HG03378 (cell line): ENCODE data around the gene KLF18.
"Not testable (repeated sequence)": the region's sequence is repeated elsewhere in the genome, so short reads cannot be mapped to it uniquely, and the experiment has no call there.

Source experiments
- ATAC-seq: cut with Tn5 transposase; IDR thresholded peaks from one replicate; pipeline ENCODE4 v1.9.1; 2021; ENCODE audit warnings: mild to moderate bottlenecking, moderate library complexity; ENCODE audit not compliant: unreplicated experiment

The KLF18 gene

DNA sequence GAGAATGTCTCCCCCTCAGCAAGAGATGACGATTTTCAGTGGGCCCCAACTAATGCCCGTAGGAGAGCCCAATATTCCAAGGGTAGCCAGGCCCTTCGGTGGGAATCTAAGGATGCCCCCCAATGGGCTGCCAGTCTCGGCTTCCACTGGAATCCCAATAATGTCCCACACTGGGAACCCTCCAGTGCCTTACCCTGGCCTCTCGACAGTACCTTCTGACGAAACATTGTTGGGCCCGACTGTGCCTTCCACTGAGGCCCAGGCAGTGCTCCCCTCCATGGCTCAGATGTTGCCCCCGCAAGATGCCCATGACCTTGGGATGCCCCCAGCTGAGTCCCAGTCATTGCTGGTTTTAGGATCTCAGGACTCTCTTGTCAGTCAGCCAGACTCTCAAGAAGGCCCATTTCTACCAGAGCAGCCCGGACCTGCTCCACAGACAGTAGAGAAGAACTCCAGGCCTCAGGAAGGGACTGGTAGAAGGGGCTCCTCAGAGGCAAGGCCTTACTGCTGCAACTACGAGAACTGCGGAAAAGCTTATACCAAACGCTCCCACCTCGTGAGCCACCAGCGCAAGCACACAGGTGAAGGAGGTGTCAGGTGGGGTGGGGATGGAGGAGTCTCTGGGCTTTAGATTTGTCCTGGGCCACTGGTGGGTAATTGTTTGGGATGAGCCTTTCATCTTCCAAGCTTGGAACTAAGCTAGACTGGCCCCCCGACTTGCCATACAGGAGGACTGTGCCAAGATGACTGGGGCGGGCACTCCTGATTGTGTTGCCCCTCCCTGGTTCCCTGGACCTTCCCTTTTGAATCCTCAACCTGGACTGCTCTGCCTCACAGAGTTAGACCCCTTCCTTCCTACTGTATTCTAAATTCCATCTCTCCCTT, 11.6 kb downstream of the KLF18 start:
- no peak for ATAC-seq

DNA sequence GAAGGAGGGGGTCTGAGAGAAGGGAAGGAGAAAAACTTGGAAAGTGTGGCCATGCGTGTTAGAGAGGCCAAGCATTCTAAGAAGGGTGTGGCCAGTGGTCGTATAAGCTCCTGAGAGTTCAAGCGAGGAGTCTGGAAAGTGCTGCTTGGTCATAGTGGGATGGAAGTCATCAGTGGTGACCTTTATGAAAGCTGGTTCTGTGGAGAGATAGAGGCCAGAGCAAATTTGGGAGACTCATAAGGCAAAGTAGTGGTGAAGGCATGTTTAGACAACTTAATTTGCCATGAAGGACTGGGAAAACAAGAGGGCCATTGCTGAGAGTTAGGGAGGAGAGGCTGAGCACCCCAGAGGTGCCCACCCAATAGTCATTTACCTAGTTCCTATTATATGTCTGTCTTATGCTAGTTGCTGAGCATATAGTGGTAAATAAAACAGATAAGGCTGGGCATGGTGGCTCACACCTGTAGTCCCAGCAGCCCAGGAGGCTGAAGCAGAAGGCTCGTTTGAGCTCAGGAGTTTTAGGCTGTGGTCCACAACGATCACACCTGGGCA, 21.0 kb downstream of the KLF18 start:
- no peak for ATAC-seq

DNA sequence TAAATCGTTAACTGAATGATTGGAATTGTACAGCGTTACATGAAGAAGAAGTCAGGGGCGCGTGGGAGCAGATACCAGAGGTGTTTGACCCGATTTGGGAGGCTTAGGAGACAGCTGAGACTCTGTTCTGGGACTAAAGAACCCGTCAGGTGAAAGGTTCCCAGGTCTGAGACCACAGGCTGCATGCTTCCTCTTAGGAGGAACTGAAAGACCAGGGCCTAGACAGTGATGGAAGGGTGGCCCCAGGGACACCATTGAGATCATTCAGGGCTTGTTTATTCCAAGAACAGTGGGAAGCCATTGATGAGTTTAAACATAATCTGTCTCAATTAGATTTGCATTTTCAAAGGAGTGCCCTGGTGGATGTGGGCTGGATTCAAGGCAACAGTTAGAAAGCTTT, 21.9 kb downstream of the KLF18 start:
- ATAC-seq = no peak

DNA sequence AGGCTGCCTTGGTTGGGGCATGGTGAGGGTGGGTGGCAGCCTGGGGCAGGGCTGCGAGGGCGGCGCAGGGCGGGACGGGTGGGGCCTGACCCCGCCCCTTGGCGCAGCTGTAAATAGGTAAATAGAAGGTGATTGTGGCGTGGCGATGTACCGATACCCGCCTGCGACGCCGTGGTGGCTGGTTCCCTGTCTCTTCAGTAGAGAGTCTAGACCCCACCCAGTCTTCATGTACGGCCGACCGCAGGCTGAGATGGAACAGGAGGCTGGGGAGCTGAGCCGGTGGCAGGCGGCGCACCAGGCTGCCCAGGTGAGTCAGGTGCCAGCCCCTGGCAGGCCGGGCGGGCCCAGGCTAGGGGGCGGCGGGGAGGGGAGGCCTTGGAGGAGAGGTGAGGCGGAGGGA, 22.7 kb downstream of the KLF18 start, which contains the start of gene KLF17:
TSS of gene KLF17 (plus strand) at position 140 of the 400 bp plus-strand sequence. CDS start at position 227, 87 bp downstream.
- ATAC-seq = no peak

DNA sequence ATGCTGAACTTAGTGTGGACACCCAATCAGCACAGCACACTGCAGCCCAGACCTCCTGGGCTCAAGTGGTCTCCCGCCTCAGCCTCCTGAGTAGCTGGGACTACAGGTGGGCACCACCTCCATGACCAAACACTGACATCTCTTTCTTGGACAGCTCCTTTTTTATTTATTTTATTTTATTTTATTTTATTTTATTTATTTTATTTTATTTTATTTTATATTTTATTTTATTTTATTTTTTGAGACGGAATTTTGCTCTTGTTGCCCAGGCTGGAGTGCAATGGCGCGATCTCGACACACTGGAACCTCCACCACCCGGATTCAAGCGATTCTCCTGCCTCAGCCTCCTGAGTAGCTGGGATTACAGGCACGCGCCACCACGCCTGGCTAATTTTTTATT, 24.2 kb downstream of the KLF18 start:
- not testable (repeated sequence) for ATAC-seq

DNA sequence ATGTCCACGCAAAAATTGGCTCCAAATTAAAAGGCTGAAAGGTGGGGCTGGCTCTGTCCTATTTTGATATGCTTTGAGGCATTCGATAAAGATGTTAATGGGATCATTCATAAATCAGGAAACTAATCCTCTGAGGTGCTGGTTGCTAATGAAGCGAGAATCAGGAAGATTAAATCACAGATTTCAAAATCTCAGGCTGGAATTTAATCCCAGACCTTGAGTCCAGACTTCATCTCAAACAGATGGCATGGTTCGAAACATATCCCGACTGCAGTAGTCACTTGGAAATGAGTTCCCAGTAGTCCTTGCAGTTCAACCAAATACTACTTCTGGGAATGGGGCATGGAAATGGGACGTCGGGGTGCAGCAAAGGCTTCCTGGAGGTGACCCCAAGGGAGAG, 27.3 kb downstream of the KLF18 start:
- no peak for ATAC-seq

DNA sequence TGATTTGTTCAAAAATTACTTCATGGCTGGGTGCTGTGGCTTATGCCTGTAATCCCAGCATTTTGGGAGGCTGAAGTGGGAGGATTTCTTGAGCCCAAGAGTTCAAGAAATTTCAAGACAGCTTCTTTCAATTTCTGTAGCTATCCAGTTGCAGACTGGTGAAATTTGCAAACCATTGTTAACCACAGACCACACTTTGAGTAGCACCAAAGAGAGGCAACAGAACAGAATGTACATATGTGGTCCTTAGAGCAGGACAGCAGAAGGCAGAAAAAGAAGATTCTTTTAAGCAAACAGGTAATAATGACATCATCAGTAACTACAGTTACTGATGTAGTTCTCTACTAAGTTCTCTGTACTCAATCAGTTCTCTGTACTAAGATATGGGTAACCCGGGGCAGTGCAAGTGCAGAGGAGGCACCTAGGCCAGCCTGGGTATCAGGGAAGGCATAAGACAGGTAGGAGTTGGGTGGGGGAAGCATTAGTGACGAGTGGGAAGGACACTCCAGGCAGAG, 28.3 kb downstream of the KLF18 start:
- no peak for ATAC-seq

DNA sequence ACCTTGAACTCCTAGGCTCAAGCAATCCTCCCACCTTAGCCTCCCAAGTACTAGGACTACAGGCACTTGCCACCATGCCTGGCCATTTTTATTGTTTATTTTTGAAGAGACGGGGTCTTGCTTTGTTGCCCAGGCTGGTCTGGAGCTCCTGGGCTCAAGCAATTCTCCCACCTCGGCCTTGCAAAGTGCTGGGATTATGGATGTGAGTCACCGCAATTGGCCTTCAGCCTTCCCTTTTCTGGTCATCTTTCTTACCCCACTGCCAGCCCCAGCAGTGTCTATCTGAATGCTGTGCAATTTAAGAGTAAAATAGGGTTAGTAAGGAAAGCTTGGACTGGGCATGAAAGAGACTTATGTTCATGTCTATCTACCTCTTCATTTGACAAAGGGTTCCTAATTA, 28.9 kb downstream of the KLF18 start:
- no peak for ATAC-seq

DNA sequence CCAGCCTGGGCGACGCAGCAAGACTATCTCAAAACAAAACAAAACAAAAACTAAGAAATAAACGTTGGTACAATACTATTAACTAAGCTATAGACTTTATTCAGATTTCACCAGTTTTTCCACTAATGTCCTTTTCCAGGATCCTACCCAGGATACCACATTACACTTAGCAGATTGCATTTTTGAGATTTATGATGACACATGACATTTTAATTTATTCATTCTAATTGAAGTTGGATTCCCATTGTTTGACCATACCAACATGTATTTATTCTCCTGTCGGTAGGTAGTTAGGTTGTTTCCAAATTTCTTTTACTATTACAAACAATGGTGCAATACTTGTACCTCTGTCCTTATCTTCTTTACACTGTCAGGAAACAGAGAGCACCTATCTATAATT, 29.6 kb downstream of the KLF18 start:
- no peak for ATAC-seq

DNA sequence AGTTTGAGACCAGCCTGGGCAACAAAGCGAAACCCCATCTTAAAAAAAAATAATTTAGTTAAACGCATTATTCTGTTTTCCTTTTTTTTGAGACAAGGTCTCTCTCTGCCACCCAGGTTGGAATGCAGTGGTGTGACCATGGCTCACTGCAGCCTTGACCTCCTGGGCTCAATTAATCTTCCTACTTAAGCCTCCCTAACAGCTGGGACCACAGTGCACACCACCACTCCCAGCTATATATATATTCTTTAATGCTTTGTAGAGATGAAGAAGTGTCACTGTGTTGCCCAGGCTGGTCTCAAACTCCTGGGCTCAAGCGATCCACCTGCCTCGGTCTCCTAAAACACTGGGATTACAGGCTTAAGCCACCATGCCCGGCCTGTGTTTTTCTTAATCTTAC, 30.5 kb downstream of the KLF18 start:
- no peak for ATAC-seq

DNA sequence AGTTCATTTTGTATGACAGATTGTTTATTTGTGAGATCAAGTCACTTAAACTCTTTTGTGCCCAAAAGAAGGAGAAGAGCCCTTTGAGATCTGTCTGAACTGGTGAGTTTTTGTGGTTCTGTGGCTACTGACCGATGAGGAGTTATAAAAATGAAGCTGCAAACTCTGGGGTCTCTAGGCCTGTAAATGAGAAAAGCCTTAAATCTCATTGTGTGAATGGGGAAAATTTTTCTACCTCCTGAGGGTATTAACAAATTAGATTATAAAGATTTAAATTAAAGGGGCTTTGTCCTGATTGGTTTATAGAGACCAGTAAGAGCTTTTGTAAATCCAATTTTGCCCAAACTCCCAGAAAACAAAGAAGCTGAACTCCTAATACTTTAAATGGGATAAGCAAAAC, 32.5 kb downstream of the KLF18 start:
- no peak for ATAC-seq

DNA sequence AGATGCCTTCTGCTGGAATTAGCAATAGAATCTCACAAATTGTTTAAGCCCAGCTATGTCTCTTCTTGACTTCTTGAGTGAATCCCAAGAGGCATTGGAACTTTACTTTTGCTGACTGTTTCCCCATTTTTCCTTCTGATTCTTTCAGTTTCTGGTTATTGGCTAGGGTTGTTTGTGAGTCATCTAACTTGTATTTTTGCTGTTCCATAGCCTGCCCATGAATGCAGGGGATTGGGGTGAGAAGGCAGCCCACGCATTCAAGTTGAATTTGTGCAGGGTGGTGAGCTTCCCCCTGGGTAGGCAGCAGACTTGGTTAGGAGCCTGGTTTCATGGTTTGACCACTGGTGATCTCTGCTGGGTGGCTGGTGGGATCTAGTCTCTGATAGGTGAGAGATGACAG, 33.2 kb downstream of the KLF18 start:
- no peak for ATAC-seq

DNA sequence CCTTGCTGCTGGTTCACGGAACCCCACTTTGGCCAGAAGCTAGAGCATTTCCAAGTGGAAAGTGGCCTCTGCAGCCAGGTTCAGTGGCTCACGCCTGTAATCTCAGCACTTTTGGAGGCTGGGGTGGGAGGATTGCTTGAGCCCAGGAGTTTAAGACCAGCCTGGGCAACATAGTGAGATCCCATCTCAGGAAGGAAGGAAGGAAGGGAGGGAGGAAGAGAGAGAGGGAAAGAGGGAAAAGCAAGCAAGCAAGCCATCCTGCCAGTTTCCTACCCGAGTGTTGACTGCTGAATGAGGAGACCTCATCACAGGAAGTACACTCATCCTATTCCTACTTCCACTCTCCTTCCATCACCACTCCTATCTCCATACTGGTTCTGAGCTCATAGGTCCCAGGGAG, 35.6 kb downstream of the KLF18 start:
- no peak for ATAC-seq

DNA sequence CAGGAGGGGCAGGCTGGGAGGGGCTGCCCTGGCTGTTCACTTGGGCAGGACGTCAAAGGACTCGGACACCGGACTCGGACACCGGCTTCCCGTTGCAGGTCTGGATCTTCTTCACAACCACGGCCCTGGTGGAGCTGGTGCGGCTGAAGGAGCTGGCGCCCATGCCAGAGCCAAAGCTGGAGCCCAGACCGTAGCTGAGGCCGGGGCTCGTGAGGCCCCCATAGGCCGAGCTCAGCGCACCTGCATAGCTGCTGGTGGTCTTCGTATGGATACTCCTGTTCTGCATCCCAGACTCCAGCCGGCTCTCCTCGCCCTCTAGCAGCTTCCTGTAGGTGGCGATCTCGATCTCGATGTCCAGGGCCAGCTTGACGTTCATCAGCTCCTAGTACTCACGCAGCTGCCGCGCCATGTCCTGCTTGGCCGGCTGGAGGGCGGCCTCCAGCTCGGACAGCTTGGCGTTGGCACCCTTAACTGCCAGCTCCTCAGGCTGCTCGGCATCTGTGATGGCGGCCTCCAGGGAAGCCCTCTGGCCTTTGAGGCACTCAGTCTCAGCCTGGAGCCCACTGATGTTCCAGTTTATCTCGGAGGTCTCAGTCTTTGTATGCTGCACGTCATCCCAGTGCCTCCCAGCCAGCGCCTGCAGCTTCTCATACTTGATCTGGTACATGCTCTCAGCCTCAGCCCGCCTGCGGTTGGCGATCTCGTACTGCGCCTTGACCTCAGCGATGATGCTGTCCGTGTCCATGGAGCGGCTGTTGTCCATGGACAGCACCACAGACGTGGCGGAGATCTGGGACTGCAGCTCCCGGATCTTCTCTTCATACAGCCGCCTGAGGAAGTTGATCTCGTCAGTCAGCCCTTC, 37.9 kb downstream of the KLF18 start:
- no peak for ATAC-seq

DNA sequence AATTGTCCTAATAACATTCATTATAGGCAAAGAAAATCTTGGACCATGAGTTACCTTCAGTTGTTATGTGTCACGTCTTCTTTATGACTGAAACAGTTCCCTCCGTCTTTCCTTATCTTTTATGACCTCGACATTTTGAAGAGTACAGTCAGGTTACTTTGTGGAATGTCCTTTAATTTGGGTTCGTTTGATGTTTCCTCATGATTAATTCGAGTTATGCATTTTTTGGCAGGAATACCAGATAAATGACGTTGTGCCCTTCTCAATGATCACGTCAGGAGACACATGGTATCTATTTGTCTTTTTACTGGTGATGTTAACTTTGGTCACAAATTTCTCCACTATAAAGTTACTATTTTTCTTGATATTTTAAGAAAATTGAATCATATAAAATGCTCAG, 40.1 kb downstream of the KLF18 start:
- ATAC-seq = no peak

DNA sequence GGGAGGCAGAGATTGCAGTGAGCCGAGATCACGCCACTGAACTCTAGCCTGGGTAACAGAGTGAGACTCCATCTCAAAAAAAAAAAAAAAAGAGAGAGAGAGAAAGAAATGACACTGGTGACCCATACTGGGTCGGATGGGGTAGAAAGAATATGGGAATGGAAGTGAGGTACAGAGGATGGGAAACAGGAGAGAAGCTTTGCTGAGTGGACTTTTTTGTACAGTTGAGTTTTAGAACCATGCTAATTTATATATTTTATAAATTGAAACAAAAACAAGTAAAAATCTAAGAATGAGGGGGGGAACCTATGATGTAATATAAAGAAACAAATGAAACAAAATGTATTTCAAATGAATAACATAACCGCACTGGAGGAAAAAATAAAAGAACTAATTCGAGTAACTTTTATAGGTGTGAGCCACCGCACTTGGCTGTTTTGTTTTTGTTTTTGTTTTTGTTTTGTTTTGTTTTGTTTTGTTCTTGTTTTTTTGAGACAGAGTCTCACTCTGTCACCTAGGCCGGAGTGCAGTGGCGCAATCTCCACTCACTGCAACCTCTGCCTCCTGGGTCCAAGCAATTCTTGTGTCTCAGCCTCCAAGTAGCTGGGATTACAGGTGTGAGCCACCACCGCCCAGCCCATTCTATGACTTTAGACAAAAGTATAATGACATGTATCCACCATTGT, 41.1 kb downstream of the KLF18 start:
- no peak for ATAC-seq

DNA sequence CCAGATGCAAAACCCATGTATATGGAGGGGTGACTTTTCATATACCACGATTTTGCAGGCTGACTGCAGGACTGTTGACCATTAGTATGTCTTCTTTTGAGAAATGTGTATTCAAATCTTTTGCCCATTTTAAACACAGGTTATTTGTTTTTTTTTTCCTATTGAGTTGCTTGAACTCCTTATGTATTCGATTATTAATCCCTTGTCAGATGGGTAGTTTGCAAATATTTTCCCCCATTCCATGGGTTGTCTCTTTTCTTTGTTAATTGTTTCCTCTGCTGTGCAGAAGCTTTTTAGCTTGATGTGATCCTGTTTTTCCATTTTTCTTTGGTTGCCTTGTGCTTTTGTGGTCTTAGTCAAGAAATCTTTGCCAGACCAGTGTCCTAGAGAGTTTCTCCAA, 47.4 kb downstream of the KLF18 start:
- ATAC-seq = no peak

DNA sequence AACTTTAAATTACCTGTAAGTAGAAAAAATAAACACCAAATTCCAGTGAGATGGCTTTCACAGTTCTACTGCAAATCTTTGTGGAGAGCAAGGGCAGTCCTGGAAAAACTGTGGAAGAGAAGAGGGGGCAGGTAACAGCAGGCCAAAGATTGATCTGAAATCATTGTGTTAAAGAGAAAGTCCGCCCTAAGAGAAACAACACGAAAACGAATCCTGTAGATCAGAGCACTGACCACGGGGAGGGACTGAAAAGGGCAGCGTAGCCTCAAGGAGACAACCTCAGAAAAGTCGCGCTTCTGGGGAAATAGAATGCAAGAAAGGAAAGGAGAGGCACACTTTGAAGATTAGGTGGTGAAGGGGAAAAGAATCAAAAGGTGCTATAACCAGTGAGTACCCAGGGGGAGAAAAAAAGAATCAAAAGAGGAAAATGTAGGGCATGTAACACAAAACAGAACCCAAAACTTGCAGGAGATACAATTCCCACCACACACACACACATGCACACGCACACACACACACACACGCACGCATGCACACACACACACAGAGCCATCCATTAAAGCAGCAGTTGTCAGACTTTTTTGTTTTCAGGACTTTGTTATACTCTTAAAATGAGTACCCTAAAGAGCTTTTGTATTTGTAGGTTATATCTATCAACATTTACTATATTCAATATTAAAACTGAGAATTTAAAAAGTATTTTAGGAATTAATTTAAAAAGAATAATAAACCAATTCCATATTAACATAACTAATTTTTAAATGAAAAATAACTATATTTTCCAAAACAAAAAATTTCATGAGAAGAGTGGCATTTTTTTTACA, 50.8 kb downstream of the KLF18 start:
- ATAC-seq = no peak

DNA sequence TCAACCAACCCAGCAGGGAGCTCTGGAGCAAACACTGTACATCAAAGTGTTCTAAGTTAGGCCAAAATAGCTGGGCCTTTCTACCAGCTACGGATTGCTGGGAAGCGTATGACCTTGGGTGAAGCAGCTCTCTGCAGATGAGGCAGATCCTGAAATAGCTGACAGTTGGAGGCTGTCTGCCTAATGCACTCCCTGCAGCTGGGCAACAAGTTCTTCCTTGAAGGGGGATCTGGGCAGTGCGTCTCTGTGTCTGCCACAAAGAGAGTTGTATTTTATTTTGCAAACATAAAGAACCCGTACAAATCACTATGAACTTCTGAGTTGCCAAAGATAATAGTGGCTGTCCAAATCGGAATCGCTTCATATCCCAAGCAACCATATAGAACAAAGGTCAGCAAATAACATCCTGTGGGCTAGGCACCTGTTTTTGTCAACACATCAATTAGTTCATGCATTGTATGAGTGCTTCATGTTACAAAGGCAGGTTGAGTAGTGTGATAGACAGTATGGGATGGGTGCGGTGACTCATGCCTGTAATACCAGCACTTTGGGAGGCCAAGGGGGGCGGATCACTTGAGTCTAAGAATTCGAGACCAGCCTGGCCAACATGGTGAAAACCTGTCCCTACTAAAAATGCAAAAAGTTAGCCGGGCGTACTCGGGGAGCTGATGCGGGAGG, 51.9 kb downstream of the KLF18 start:
- no peak for ATAC-seq
